Nephron progenitor cell (in vitro differentiated cells): ENCODE results near the gene DGKE.

ENCODE experiments used
- DNase-seq: peaks from one replicate; pipeline ENCODE4 v3.0.0; 2021
- H3K27ac Mint-ChIP-seq: 2 replicates; pipeline ENCODE4 v1.8.0; 2021; ENCODE audit warnings: mild to moderate bottlenecking, moderate library complexity, mixed read lengths
- H3K27me3 Mint-ChIP-seq: 2 replicates; pipeline ENCODE4 v1.8.0; 2021; ENCODE audit warnings: mild to moderate bottlenecking, low read depth, mixed read lengths; ENCODE audit not compliant: poor library complexity
- H3K36me3 Mint-ChIP-seq: 2 replicates; pipeline ENCODE4 v1.8.0; 2021; ENCODE audit warnings: low read depth, mixed read lengths
- H3K4me1 Mint-ChIP-seq: 2 replicates; pipeline ENCODE4 v1.8.0; 2021; ENCODE audit warnings: mixed read lengths
- H3K4me3 Mint-ChIP-seq: 2 replicates; pipeline ENCODE4 v1.8.0; 2021; ENCODE audit warnings: mild to moderate bottlenecking, moderate library complexity, mixed read lengths
- H3K9me3 Mint-ChIP-seq: 2 replicates; pipeline ENCODE4 v1.8.0; 2021; ENCODE audit warnings: mild to moderate bottlenecking, moderate library complexity, mixed read lengths
- CTCF ChIP-seq: fragments of 200-600 bp; sonication (generic); IDR thresholded peaks from 2 replicates; pipeline ENCODE4 v1.5.0; 2021; ENCODE audit warnings: antibody characterized with exemption

The DGKE gene

DNA sequence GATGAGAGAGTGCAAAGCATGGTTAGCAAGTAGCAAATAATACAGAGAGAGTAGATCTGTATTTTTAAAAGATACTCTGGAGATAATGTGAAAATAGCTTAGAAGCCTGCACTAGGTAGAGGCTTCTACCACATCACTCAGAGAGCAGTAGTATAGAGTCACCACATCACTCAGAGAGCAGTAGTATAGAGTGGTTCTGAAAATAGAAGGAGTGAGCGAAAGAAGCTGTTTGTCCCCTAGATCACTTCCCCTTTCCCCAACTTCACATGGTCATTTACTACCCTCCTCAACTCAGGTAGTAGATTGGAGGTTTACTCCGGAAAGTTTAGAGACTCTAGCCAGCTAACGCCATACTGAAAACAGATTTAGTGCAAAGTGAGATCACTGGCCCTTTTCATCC is 17.1 kb downstream of the DGKE start:
- Mint-ChIP-seq H3K27ac (no peak overlapping the region), H3K9me3 (no peaks in the 10 kb centered on the region), H3K4me1 (no peaks in the 10 kb centered on the region), H3K36me3 (peaks cover 28% of the 10 kb centered on the region), H3K27me3 (no peaks in the 10 kb centered on the region), H3K4me3 (no peak overlapping the region)
- no peak for TF ChIP-seq CTCF
- no peak for DNase-seq

DNA sequence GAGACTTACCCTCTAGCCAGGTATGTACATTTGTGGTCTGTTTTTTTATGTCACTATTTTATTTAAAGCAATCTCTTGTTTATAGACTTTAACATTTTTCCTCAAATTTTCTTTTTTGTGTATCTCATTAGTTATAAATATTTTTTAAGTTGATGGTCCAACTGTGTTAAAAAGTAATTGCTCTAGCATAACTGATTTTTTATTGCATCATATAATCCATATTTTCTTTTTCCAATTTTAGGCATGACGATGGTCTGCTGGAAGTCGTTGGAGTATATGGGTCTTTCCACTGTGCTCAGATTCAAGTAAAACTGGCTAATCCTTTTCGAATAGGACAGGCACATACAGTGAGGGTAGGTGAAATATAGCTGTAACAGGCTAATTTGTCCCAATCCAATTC is 27.9 kb downstream of the DGKE start:
- Mint-ChIP-seq H3K4me3 (no peak overlapping the region), H3K36me3 (peaks cover 10% of the 10 kb centered on the region), H3K4me1 (peaks cover 19% of the 10 kb centered on the region), H3K27ac (no peak overlapping the region), H3K27me3 (peaks cover 2% of the 10 kb centered on the region), H3K9me3 (no peaks in the 10 kb centered on the region)
- TF ChIP-seq CTCF, result no peak
- DNase-seq, result no peak

GRCh38 chr17:56863974-56864373 is 30.0 kb downstream of the DGKE start:
- peak; percentile 44 for DNase-seq
- Mint-ChIP-seq H3K9me3 (no peaks in the 10 kb centered on the region), H3K4me3 (no peak overlapping the region), H3K27me3 (peaks cover 2% of the 10 kb centered on the region), H3K27ac (no peak overlapping the region), H3K4me1 (peaks cover 23% of the 10 kb centered on the region), H3K36me3 (no peaks in the 10 kb centered on the region)
- TF ChIP-seq CTCF, result no peak

DNA sequence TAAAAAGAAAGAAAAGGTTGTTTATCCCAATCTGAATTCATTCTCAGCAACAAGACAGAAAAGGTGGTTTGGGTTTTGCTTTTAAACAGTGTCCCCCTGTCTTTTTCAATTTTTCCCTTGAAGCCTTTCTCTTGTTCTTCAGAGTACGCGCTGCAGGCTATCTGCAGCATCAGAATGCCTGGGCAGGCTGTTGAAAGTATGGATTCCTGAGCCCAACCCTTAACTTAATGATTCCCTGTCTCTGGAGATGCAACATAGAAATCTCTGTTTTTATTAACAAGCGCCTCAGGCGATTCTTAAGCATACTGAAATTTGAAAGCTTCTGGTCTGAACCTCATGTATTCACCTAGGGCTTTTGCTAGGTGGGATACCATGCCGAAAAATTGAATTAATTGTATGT is 32.1 kb downstream of the DGKE start:
- H3K4me1 Mint-ChIP-seq, result peaks cover 23% of the 10 kb centered on the region
- H3K36me3 Mint-ChIP-seq, result no peaks in the 10 kb centered on the region
- no peak for DNase-seq
- peaks cover 2% of the 10 kb centered on the region for H3K27me3 Mint-ChIP-seq
- H3K4me3 Mint-ChIP-seq, result no peak overlapping the region
- peaks cover 4% of the 10 kb centered on the region for H3K9me3 Mint-ChIP-seq
- TF ChIP-seq CTCF, result no peak
- no peak overlapping the region for H3K27ac Mint-ChIP-seq

DNA sequence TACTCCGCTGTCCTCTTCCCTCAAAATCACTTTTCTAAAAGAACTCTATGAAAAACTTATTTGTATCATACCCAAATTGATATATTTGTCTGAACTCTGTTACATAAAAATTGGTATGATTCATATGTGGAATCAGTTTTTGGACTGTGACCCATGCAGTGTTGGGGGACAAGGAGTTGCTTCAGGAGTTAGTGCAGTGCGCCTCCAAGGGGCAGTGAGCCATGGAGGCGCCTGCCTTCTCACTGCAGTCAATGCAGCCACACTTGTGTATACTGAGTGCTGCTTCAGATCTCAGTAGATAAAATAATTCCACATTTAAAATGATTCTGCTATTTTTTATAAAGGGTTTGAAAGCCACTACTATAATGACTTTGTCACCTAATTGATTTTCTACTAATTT is 32.5 kb downstream of the DGKE start:
- H3K27me3 Mint-ChIP-seq, result no peaks in the 10 kb centered on the region
- no peak for TF ChIP-seq CTCF
- H3K4me3 Mint-ChIP-seq, result no peak overlapping the region
- peaks cover 4% of the 10 kb centered on the region for H3K9me3 Mint-ChIP-seq
- peak; percentile 8 for DNase-seq
- no peak overlapping the region for H3K27ac Mint-ChIP-seq
- peaks cover 23% of the 10 kb centered on the region for H3K4me1 Mint-ChIP-seq
- H3K36me3 Mint-ChIP-seq, result no peaks in the 10 kb centered on the region

DNA sequence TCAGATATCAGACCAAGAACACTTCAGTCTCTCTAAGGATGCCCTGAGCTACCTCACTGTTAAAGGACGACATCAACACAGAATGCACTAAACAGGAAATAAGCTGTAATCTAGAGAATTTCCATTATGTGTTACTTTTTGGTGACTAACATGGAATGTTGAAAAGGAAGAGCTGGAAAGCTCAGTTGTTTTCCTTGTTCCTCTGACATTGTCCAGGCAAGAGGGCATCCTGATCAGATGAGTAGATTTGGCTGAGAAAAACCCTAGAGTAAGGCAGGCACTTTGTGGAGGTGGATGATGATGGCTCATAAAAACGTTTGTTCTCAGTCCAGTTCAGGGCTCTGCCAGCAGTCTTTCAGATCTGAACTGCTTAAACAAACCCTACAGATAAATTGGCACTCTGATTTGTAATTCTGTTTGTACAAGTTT is 34.0 kb downstream of the DGKE start:
- H3K36me3 Mint-ChIP-seq, result no peaks in the 10 kb centered on the region
- TF ChIP-seq CTCF, result no peak
- peaks cover 20% of the 10 kb centered on the region for H3K4me1 Mint-ChIP-seq
- peaks cover 4% of the 10 kb centered on the region for H3K9me3 Mint-ChIP-seq
- DNase-seq, result no peak
- no peak overlapping the region for H3K4me3 Mint-ChIP-seq
- H3K27ac Mint-ChIP-seq, result no peak overlapping the region
- H3K27me3 Mint-ChIP-seq, result no peaks in the 10 kb centered on the region
